Activated CD4-positive, alpha-beta T cell treated with anti-CD3 and anti-CD28 coated beads for 24 hours (primary cell): ENCODE data around the gene YLPM1.
A peak's percentile ranks its signal among the peaks of the same experiment; 100 is the strongest.
"Not testable (repeated sequence)": the region's sequence is repeated elsewhere in the genome, so short reads cannot be mapped to it uniquely, and the experiment has no call there.

Experiments
- DNase-seq, 2 donors: peaks; one replicate each; pipeline ENCODE4 v3.0.0-alpha.2; 2020; ENCODE audit warnings: low read depth in 2 of 2

The YLPM1 gene, protein sequence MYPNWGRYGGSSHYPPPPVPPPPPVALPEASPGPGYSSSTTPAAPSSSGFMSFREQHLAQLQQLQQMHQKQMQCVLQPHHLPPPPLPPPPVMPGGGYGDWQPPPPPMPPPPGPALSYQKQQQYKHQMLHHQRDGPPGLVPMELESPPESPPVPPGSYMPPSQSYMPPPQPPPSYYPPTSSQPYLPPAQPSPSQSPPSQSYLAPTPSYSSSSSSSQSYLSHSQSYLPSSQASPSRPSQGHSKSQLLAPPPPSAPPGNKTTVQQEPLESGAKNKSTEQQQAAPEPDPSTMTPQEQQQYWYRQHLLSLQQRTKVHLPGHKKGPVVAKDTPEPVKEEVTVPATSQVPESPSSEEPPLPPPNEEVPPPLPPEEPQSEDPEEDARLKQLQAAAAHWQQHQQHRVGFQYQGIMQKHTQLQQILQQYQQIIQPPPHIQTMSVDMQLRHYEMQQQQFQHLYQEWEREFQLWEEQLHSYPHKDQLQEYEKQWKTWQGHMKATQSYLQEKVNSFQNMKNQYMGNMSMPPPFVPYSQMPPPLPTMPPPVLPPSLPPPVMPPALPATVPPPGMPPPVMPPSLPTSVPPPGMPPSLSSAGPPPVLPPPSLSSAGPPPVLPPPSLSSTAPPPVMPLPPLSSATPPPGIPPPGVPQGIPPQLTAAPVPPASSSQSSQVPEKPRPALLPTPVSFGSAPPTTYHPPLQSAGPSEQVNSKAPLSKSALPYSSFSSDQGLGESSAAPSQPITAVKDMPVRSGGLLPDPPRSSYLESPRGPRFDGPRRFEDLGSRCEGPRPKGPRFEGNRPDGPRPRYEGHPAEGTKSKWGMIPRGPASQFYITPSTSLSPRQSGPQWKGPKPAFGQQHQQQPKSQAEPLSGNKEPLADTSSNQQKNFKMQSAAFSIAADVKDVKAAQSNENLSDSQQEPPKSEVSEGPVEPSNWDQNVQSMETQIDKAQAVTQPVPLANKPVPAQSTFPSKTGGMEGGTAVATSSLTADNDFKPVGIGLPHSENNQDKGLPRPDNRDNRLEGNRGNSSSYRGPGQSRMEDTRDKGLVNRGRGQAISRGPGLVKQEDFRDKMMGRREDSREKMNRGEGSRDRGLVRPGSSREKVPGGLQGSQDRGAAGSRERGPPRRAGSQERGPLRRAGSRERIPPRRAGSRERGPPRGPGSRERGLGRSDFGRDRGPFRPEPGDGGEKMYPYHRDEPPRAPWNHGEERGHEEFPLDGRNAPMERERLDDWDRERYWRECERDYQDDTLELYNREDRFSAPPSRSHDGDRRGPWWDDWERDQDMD (N-terminal part only)

DNA sequence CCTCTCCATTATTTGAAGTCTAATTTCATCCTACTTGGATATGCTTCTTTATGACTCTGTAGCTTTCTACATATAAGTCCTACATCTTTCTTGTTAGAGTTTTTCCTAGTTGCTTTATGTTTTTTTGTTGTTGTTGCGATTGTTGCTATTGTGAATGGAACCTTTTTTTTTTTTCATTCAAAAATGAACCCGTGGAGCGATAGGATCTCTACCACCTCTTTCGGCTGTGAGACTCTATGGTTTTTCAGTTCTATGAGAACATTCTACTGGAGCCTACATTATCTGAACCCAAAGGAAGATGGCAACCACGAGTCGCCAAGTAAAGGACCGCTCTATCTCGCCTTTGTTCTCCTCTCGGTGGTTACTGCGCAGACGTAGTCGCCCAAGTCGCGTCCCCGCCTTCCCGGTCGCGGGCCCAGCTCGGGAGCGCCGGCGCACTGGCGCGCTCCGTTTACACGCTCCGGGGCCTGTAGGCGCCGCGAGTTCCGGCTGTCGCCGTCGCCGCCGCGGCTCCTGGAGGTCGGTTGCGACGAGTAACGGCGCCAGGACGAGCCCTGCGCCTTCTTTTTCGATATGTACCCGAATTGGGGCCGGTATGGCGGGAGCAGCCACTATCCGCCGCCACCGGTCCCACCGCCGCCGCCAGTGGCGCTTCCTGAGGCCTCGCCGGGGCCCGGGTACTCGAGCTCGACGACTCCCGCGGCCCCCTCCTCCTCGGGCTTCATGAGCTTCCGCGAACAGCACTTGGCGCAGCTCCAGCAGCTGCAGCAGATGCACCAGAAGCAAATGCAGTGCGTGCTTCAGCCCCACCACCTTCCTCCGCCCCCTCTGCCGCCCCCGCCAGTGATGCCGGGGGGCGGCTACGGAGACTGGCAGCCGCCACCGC, at the start of gene YLPM1:
YLPM1 (plus strand) TSS at position 400 of the 886 bp plus-strand sequence; CDS start at position 574, 174 bp downstream.
- peak; percentile 82 to 84 for DNase-seq

DNA sequence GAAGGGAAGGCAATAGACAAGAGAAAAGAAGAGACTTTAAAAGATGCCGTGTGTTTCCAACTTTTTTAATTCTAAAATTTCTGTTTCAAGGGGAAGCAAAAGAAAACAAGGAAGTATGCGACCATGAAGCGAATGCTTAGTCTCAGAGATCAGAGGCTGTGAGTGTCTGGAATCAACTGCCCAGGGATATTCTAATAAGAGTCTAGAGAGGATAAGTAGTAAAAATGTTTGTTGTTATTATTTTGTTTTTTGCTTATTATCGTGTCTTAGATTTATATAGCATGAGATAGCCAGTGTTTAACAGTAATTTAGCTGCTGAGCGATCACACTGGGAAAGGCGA, 49.8 kb upstream of the YLPM1 start:
- no peak for DNase-seq

- DNase-seq = no peak
Observed at GRCh38 chr14:74720526-74720925, 42.6 kb upstream of the YLPM1 start.

GRCh38 chr14:74723134-74723533, 40.0 kb upstream of the YLPM1 start:
- no peak for DNase-seq

- no peak for DNase-seq
Observed at GRCh38 chr14:74732387-74732786, 30.7 kb upstream of the YLPM1 start.

DNA sequence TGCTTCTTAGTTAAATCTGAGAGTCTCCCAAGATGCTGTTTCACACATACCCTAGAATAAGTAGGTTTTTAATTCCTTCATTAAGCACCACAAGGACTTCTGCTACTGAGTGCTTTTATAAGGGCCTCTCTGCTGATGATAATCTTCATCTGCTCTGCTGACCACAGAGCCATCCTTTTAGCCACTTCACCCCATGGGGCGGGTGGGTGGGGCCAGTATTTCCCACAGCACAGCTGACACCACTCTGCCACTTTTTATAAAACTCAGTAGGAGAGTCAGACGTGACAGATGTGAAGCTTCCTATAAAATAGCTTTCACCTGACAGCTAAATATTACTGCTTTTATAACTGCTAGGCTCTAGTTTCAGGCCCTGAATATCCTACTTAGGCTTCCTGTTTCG, 29.9 kb upstream of the YLPM1 start:
- no peak for DNase-seq

DNA sequence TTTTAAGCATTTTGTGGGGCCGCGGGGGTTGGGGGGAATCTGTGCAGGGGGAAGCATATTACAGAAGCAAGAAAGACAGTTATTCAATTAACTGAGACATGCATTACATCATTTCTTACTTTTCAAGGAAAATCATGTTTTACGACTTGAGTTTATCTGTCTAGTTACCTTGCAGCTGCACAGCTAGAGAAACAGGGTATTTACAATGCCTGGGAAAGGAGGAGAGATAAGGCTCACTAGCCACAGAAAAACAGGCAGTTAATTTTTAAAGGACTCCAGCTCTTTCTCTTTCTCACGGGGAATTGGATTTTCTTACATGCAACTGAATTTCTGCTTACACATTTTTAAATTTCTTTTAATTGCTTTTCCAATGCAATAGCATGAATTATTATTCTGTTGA, 28.0 kb upstream of the YLPM1 start:
- no peak for DNase-seq

GRCh38 chr14:74737753-74738325, 25.3 kb upstream of the YLPM1 start:
- no peak for DNase-seq

GRCh38 chr14:74739293-74740030, 23.7 kb upstream of the YLPM1 start:
- DNase-seq = no peak

- DNase-seq = no peak
Observed at GRCh38 chr14:74747237-74747636, 15.9 kb upstream of the YLPM1 start.

- no peak for DNase-seq
Observed at GRCh38 chr14:74754157-74754556, 9.0 kb upstream of the YLPM1 start.

DNA sequence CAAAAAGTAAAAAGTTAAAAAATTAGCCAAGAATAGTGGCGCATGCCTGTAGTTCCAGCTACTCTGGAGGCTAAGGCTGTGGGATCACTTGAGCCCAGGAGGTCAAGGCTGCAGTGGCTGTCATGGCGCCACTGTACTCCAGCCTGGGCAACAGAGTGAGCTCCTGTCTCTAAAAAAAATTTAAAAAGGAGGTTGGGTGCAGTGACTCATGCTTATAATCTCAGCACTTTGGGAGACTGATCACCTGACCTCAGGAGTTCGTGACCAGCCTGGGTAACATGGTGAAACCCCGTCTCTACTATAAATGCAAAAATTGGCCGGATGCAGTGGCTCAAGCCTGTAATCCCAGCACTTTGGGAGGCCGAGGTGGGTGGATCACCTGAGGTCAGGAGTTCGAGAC, 8.2 kb upstream of the YLPM1 start:
- no peak for DNase-seq

GRCh38 chr14:74756326-74756725, 6.8 kb upstream of the YLPM1 start:
- DNase-seq = no peak

DNA sequence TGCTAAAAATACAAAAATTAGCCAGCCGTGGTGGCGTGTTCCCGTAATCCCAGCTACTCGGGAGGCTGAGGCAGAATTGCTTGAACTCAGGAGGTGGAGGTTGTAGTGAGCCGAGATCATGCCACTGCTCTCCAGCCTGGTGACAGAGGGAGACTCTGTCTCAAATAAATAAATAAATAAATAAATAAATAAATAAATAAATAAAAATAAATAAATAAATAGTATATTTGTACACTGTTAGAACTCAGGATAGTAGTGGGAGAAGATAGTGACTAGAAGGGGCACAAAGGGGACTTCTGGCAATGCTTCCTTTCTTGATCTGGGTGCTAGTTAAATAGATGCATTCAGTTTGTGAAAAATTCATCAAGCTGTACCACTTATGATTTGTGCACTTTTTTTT, 4.6 kb upstream of the YLPM1 start:
- DNase-seq = not testable (repeated sequence)

- DNase-seq = no peak
Observed at GRCh38 chr14:74763803-74764531, 851 bp downstream of the YLPM1 start.

DNA sequence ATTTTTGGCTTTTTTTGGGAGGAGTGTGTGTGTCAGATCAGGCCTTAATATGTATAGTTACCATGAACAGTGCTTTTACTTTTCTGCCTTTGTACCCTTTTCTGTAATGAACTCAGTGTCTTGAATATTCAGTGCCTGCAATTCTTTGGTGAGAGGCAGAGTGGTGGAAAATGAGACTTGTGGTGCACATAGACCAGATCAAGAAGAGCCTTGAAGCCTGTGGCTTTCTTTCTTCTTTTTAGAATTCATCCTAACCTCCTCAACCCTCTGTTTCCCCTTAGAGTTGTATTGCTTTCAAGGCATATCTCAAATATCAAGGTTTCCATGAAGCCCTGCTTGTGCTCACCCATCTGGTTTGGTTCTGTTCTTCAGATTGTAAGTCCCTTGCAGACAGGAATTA, 2.6 kb downstream of the YLPM1 start:
- DNase-seq = no peak

GRCh38 chr14:74771399-74771798, 8.3 kb downstream of the YLPM1 start:
- no peak for DNase-seq

GRCh38 chr14:74784634-74785033, 21.5 kb downstream of the YLPM1 start:
- DNase-seq = no peak

GRCh38 chr14:74785056-74785613, 22.0 kb downstream of the YLPM1 start:
- no peak for DNase-seq
